Right kidney (tissue), 9 donors: ENCODE results near the gene PROCR.
"Not testable (repeated sequence)": the region's sequence is repeated elsewhere in the genome, so short reads cannot be mapped to it uniquely, and the experiment has no call there.

Experiments used
- DNase-seq: peaks from one replicate; pipeline ENCODE4 v3.0.0-alpha.2; 2016
- long read RNA-seq, 8 donors: transcript quantifications; one replicate each; lab custom pipeline, GENCODE V29; 2026

Gene PROCR
- long read RNA-seq, donor 1, transcript PROCR-201 (4 exons, 1,348 nt) = major isoform, 14 of 14 reads
- long read RNA-seq, donor 1, partial matches to known transcripts = 0 of 14 reads
- long read RNA-seq, donor 1, other reads (novel, unspliced or antisense) = 0 of 14 reads
- long read RNA-seq, donor 2, partial matches to known transcripts = 0 of 3 reads
- long read RNA-seq, donor 2, other reads (novel, unspliced or antisense) = 0 of 3 reads
- long read RNA-seq, donor 3, transcript PROCR-201 (4 exons, 1,348 nt) = major isoform, 5 of 5 reads
- long read RNA-seq, donor 3, partial matches to known transcripts = 0 of 5 reads
- long read RNA-seq, donor 3, other reads (novel, unspliced or antisense) = 0 of 5 reads
- long read RNA-seq, donor 4, partial matches to known transcripts = 0 of 1 reads
- long read RNA-seq, donor 4, other reads (novel, unspliced or antisense) = 0 of 1 reads
- long read RNA-seq, donor 5, partial matches to known transcripts = 0 of 3 reads
- long read RNA-seq, donor 5, other reads (novel, unspliced or antisense) = 0 of 3 reads
- long read RNA-seq, donor 6, transcript PROCR-201 (4 exons, 1,348 nt) = major isoform, 7 of 7 reads
- long read RNA-seq, donor 6, partial matches to known transcripts = 0 of 7 reads
- long read RNA-seq, donor 6, other reads (novel, unspliced or antisense) = 0 of 7 reads
- long read RNA-seq, donor 7, transcript PROCR-201 (4 exons, 1,348 nt) = major isoform, 7 of 12 reads
- long read RNA-seq, donor 7, partial matches to known transcripts = 5 of 12 reads
- long read RNA-seq, donor 7, other reads (novel, unspliced or antisense) = 0 of 12 reads
- long read RNA-seq, donor 8, transcript PROCR-201 (4 exons, 1,348 nt) = major isoform, 6 of 6 reads
- long read RNA-seq, donor 8, partial matches to known transcripts = 0 of 6 reads
- long read RNA-seq, donor 8, other reads (novel, unspliced or antisense) = 0 of 6 reads

DNA sequence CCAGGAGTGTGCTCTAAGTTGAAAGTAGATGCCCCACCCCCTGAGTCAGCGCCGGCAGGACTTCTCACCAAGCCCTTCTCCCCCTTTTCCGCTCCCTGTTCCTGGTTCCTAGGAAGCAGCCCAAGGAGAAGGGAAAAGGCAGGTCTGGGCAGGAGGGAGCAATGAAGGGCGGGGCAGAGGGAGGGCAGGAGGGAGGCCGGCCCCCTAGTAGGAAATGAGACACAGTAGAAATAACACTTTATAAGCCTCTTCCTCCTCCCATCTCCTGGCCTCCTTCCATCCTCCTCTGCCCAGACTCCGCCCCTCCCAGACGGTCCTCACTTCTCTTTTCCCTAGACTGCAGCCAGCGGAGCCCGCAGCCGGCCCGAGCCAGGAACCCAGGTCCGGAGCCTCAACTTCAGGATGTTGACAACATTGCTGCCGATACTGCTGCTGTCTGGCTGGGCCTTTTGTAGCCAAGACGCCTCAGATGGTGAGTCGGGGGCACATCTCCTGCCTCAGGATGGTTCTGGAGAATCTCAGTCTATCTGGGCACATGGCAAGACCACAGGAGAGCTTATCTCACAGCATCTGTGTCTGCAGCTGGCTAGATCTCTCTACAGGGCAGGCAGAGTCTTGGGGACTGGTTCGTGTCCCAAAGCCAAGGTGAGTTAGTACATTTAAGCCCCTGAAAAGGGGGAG is at the start of gene PROCR:
Gene PROCR (plus strand): TSS at position 320 of the 681 bp plus-strand sequence. CDS start 83 bp downstream, at position 403.
- peak; percentile 52 for DNase-seq

DNA sequence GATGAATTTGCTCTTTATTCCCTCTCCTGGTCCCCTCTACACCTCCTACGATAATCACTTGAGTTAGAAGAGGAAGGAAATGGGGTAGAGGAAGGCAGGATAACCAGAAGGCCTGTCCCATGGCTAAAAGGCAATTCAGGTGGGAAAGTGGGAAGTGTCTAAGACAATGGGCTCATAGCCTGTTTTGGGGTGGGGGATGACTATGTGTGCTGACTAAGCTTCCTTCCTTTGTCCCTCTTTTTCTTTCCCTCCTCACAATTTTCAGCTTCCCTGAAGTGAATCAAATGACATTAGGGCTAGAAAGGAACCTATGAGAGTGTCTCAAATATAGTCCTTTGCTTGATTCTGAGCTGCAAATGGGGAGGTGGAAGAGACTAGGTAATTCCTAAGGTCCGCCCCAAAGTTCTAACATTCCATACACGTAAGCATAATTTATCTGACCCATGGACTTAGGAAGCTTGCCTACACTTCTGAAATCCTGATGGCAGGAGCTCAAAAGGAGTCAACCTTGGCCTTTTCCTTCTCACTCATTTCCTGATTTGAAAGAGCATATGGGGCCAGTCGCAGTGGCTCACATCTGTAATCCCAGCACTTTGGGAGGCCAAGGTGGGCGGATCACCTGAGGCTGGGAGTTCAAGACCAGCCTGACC is 49.0 kb upstream of the PROCR start:
- DNase-seq = no peak

DNA sequence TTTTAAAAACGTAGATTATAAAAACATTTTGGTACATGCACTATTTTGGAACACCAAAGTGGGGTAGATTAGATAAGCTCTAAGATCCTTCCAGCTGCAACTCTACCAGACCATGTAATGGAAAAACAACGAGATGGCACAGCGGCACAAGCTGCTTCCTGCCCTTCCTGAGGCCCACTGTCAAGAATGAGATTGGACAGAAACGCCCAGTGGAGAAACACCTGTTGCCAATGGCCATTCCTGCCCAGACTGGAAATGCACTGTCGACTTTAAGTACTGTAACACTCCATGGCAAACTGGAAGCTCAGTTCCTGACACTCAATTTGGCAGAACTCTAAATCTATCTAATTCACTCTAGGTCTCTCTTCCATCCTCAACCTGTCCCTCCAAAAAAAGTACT is 46.1 kb upstream of the PROCR start:
- DNase-seq = no peak

DNA sequence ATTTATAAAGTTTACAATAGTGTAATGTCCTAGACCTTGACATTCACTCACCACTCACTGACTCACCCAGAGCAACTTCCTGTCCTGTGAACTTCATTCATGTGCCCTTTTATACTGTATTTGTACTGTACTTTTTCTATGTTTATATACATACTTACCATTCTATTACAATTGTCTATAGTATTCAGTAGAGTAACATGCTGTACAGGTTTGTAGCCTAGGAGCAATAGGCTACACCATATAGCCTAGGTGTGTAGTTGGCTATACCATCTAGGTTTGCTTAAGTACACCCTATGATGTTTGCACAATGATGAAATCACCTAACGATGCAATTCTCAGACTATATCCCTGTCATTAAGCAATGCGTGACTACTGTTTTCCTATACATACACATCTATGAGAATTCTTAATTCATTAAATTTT is 42.2 kb upstream of the PROCR start:
- no peak for DNase-seq

DNA sequence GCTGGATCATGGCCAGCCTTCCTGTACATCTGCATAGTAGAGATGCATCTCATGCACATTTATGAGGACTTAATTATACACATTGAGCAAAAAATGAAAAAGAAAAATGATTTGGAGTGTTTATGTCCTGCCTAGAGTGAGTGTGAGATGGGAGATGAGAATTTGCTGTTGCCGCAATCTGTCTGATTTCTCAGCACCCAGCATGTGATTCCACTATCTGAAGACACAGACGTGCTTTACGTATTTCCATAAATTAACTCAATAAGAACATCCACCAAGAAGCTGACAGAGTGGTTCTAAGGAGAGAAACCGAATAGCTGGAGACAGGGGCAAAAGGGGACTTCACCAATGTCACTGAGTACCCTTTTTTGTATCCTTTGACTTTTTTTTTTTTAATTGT is 39.9 kb upstream of the PROCR start:
- no peak for DNase-seq

DNA sequence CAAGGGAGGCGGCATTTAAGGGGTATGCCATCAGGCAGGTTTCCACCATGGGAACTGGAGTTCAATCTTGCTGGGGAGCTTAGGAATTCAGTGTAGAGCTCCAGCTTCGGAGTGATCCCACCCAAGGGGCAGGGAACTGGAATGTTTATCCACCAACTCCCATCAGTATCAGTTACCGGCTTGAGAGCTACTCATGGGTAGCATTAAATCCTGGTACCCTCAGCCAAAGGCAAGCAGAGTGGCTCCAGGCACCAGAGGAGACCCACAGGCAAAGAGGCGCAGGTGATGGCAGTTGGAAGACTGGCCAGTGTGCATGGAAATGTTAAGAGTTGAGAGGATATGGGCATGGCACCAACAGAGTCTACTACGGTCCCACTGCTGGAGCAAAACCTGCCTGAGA is 38.8 kb upstream of the PROCR start:
- DNase-seq = no peak

DNA sequence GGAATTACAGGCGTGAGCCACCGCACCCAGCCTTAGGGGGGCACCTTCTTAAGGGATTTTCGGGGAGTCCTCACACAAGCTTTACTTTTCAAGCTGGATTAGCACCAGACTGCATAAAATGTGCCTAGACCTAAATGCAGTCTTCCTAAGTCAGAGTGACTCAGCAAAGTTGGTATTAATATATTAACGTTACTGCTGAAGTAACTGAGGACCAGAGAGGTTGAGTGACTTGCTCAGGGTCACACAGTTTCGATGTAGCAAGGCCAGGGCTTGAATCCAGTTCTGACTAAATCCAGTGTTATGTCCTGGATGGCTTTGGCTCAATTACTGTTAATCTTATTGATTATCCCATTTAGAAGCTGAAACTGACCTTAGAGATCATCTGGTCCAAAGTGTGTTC is 38.1 kb upstream of the PROCR start:
- no peak for DNase-seq

DNA sequence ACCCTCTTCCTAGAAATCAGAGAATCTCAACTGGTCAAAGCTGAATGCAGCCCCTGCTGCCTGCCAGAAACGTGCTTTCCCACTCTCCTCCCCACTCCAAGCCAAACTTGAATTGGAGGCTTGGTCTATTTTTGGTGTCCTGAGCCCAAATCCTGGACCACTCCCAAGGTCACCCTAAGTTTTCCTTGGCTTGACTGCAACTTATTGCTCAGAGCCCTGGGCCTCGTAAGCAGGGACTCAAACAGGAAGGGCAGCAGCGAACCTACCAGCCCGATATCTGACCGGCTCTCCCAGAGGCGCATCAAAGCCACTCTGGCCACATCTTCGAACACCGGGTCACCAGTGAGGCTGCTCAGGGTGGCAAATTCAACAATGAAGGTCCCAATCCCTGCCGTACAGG is 37.4 kb upstream of the PROCR start:
- no peak for DNase-seq

DNA sequence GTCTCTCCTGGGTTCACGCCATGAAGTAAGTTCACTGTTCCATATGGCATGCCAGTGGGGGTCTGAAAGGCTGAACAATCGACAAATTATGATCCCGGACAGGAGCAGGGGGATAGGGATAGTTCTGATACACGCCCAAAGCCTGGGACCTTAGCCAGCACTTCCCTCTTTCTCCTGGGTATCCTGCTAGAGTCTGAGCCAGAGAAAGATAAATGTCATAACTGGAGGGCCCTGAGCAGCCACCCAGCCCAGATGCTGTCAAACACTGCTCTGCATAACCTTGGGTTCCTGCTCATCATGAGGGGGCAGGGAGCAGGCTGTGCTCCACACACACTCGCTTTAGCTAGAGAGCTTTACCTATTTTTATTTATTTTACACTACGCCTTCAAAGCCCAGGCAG is 37.0 kb upstream of the PROCR start:
- DNase-seq = no peak

DNA sequence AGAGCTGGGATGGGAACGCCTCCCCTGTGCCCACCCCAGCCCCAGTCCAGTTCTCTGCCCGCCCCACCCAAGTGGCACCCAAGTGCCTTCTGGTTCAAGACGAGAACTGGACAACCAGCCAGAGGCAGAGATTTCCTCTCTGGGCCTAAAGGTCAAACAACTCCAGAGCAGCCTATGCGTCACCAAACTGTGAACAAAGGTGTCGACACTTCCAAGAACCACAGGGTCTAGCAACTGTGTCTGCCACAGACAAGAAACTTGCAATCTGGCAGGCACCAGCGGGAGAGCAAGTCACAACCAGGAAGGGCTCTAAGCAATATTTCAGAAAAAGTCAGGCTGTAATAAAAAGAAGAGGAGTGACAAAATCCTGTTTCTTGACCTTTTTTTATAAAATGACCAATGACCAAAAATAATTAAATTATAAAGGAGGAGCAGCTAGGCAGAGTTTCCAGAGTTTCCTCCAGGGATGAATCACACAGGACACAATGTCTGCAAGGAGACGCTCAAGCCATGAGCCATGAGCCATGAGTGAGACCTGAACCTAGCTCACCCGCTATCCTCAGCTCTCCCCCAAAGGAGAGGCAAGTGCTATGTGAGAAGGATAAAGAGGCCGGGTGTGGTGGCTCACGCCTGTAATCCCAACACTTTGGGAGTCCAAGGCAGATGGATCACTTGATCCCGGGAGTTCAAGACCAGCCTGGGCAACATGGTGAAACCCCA is 35.8 kb upstream of the PROCR start:
- DNase-seq = no peak

DNA sequence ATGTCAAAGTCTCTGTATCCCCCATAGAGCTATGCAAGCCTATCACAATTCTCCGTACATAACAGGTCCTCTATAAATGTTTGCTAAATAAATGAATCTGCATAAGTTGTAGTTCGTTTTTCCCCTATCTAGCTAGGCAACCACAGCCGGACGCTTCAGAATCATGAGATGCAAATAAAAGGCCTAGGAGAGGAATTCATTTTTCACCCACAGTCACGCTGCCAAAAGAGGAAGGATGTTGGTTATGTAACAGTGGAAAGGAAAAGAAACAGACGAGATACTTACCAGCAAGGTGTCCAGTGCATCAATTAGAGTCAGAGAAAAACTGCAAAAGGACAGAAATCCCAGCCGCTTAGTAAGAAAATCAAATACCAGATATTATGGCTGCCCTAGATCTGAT is 27.2 kb upstream of the PROCR start:
- DNase-seq = no peak

DNA sequence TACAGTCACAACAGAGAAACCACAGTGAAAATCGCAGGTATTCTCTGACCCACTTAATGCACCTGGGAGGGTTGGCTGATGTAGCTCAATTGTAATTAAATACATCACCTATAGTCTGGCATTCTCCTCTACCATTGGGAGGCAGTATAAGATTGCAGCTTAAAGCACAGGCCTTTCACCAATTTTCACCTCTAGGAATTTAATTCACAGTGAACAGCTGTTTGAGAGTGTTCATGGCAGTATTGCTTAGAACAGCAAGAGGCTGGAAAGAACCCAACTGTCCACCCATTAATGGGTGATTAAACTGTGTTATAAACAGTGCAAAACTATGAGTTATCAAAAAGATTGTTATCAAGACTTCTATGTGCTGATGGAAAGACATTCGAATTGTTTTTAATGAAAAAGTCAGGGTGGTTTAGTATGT is 26.7 kb upstream of the PROCR start:
- no peak for DNase-seq

DNA sequence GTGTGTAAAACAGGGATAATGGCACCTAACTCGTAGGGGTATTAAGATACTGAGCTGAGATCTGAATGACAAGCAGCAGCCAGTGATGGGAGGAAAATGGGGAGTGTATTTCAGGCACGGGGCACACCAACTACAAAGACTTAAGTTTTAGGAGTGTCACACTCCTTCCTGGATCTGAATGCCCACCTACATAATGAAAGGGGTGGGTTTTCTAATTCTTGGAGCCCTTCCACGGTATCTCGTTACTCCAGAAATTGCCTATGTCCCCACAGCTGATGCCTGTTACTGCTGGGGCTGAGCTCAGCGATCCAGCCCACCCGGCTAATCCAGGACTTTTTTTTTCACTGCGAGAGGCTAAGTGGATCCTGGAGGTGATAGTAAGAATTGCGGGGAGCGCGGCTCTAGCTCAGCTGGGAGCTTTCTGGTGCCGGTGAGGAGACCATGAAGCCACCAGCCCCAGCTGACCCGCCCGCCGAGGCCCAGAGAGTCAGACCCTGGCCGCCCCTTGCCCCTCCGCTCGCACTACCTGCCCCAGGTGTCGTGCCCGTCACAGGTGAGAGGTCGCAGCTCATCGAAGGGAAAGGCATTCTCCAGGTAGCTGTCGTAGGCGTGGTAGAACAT is 25.5 kb upstream of the PROCR start:
- no peak for DNase-seq

DNA sequence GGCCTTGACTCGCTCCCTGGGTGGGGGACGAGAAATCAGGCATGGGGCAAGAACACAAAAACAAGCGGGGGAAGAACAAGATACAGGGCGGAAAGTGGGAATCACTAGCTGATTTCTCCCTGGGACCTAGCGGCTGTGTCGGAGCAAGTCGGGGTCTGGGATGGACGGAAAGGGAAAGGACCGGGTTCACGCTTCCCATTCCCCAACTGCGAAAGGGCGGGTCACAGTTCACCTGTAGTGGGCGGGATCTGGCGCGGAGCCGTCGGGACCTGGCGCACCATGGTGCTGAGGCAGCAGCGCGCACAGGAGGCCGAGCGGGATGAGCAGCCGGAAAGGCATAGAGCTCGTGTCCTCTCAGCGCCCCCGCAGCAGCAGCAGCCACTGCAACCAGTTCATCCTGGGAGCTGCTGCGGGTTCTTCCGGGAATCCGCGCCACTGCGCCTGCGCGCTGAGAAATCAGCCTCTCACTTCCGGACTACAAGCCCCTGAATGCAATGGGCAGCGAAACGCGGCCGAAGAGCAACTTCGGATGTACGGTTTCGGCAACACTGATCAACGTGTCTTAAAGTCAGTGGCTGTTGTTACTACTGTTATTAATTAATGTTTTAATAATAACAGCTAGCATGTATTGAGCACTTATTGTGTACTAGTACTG is 24.8 kb upstream of the PROCR start, which contains the start of gene EDEM2:
Gene EDEM2 (minus strand): TSS at position 417 of the 655 bp plus-strand sequence. CDS start 78 bp downstream, at position 339.
- peak; percentile 80 for DNase-seq

DNA sequence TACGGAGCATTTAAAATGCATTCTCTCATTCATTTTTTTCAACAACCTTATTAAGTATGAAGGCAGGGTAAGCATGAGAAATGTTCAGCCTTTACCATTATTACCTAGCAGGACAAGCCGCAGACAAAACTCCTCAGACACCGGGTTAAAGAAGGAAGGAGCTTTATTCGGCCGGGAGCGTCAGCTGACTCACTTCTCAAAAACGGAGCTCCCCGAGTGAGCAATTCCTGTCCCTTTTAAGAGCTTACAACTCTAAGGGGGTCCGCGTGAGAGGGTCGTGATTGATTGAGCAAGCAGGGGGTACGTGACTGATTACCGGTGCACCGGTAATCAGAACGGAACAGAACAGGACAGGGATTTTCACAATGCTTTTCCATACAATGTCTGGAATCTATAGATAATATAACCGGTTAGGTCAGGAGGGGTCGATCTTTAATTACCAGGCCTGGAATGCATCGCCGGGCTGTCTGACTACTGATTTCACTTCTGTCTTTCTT is 24.2 kb upstream of the PROCR start:
- not testable (repeated sequence) for DNase-seq

DNA sequence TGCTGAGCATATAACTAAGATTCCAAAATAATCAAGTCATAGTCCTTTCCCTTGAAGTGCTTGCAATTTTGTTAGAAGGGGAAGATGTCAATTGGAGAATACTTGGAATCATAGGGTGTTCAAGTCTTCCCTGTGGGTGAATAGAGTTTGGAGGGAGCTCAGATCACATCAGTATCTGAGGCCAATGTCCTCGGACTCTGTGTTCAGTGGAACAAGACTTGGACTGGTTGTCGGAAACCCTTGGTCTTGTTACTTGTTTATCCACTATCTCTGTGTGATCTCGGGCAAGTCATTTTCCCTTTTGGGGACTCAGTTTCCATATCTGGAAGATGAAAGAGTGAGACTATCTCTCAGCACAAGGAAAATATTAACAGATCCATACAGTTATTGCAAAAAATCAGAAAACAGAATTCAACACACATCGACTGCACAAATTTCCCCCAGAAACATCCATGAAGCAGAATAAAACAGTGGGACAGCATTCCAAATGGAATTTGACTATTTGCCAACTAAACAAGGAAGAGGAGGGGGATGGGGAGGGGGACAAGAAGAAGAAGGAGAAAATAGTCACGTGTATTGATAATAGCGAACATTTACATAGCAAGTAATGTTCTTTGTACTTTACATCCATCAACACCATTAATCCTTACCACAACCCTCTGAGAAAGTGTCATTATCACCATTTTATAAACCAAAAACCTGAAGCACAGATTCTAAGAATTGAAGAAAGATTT is 20.9 kb upstream of the PROCR start:
- no peak for DNase-seq

DNA sequence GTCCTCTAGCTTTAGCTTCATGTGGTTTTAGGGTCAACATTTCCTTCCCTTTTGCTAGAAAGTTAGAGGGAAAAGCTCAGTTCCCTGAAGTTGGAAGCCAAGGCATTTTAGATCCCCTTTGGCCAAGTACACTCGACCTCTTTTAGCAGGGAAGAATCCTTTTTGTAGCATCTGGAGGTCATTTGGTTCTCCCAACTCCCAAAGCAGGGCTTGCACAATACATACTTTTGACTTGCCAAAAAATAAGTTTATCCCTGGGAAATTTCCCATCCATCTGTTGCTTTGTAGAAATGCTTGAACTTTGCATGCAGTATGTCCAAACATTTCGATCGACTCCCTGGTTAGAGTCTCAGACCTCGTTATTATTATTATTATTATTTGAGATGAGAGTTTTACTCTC is 20.1 kb upstream of the PROCR start:
- no peak for DNase-seq

DNA sequence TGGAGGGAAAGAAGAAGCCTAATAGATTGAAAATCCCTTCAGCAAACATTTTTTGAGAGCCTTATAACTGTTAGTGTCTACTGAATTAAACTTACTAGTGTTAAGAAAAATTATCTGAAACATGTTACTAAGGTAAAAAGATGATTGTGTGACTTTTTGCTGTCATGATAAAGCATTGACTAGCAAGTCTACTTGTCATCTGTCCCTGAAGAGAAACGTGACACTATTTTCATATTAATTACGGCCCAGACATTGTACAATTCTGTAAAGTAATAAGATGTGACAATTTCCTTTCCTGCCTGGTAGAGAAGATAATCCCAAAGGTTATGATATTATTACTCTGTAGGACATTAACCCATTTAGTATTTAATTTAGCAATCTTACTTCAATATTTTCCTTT is 15.9 kb upstream of the PROCR start:
- DNase-seq = no peak

DNA sequence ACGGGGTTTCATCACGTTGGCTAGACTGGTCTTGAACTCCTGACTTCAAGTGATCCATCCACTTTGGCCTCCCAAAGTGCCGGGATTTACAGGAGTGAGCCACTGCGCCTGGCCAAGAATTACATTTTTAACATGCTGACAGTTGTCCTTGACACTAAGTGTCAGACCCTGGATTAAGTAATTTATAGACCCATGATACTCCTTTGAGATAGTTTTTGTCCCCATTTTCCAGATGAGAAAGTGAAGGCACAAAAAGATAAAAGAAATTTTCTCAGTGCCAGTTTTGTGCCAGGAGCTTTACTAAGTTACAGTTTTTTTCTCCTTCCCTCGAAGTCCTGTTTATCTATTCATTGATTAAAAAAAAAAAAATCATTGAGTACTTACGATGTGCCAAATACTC is 14.9 kb upstream of the PROCR start:
- no peak for DNase-seq
